Stimulated activated CD8-positive, alpha-beta memory T cell treated with anti-CD3 and anti-CD28 coated beads, Interleukin-15, amount 100 ng/mL, for 24 hours (primary cell): ENCODE measurements around the gene KCNG3.
"Not testable (repeated sequence)": the region's sequence is repeated elsewhere in the genome, so short reads cannot be mapped to it uniquely, and the experiment has no call there.

ENCODE experiments used
- DNase-seq: peaks from one replicate; pipeline ENCODE4 v3.0.0-alpha.2; 2020; ENCODE audit warnings: low read depth

KCNG3 gene

GRCh38 chr2:42429352-42429751, 64.4 kb downstream of the KCNG3 start:
- DNase-seq: no peak

DNA sequence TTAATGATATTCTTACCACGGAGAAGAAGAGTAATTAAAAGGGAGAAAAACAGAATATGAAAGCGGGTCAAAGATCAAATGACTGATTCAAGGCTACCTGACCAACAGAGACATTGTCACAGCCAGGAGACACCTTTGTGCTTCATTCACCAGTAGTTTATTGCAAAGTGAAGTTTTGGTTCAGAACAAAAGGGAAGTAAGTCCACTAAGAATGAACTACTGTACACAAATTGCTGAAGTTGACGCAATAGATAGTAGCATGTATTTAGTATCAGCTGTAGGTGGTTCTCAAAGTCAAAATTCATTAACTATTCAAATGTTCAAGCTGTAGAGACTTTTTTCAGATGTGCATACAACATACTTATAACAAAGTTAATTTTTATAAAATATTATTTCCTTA, 68.1 kb downstream of the KCNG3 start:
- DNase-seq: no peak

DNA sequence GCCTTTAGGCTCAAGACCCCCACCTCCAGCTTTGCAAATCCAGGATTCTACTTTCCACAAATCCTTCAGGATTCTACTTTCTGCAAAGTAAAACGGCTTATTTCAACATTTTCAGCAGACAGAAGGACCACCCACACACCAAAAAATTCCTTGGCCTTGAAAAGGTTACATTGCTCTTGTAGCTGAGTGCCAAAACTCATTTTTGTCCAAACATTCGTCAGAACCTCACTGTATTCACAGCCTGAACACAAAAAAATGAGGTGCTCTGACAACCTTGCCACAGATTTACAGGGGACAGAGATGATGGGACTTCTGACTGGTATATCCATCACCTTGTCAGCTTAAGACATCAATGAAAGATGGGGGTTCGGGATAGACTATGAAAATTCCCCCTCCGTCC, 69.7 kb downstream of the KCNG3 start:
- DNase-seq: no peak

DNA sequence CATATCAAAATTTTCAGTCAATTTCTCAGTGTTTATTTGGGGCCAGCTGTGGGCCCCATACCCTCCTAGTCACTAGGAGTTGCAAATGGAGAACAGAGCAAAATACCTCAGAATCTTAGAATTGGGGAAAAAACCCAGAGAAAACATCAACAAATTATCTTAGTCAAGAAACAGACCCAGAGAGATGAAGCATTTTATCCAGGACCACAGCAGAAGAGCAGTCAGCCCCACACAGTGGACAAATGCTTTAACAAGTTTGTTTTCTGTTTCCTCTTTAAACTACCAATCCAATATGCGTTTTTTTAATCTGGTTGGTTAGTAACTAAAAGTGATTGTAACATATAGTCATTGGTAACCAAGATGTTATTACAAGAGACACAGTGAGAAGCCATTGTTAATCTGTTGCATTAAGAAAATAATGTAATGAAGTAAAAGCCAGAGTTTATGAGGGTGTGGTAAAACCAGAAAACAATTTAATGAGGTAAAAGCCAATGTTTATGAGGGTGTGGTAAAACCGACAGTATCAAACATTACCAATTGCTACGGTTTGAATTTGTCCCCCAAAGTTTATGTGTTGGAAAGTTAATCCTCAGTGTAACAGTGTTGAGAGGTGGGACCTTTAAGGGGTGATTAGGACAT, 72.1 kb downstream of the KCNG3 start:
- DNase-seq: no peak

DNA sequence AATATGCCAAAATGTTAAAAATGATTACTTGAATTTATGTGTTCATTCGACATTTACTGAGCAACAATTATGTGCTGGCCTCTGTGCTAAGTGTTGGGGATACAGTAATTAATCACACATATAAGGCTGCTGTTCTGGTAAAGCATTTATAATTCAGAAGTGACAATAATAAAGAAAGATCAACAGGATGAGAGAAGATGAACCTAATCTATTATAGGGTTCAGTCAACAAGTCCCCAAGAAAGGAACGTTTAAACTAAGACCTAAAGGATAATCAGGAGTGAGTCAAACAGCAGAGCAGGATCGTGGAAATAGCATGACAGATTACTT, 72.7 kb downstream of the KCNG3 start:
- DNase-seq: no peak

DNA sequence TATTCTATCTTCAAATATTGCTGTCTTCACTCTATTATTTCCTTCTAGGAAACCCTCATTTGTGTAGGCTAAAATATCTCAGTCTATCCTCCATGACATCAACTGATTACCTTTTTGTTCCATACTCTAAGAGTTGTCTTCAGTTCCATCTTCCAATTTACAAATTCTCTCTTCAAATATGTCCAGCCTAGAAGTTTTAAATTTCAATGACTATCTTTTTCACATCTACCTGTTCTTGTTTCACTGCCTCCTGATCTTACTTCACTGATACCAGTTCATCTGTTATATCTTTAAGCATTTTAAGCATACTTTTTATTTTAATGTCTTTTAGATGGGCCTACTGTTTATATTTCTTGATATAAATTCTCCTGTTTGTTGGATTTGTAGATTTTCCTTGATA, 79.1 kb downstream of the KCNG3 start:
- DNase-seq: no peak

GRCh38 chr2:42414158-42414557, 79.6 kb downstream of the KCNG3 start:
- no peak for DNase-seq

GRCh38 chr2:42410742-42411514, 82.9 kb downstream of the KCNG3 start:
- DNase-seq: no peak

- DNase-seq: no peak
Measured at GRCh38 chr2:42408009-42408408, 85.8 kb downstream of the KCNG3 start.

- DNase-seq: no peak
Measured at GRCh38 chr2:42407476-42407875, 86.3 kb downstream of the KCNG3 start.

GRCh38 chr2:42404676-42405075, 89.1 kb downstream of the KCNG3 start:
- no peak for DNase-seq

DNA sequence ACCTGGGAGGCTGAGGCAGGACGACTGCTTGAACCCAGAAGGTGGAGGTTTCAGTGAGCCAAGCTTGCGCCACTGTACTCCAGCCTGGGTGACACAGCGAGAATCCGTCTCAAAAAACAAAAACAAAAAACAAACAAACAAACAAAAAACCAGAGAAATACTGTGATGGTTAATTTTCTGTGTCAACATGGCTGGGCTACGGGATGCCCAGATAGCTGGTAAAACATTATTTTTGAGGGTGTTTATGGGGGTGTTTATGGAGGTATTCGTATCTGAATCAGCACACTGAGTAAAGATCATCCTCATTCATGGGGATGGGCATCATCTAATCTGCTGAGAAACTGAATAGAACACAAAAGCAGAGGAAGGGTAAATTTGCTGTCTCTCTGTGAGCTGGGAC, 92.0 kb downstream of the KCNG3 start:
- no peak for DNase-seq

GRCh38 chr2:42398052-42398451, 95.7 kb downstream of the KCNG3 start:
- DNase-seq: not testable (repeated sequence)

DNA sequence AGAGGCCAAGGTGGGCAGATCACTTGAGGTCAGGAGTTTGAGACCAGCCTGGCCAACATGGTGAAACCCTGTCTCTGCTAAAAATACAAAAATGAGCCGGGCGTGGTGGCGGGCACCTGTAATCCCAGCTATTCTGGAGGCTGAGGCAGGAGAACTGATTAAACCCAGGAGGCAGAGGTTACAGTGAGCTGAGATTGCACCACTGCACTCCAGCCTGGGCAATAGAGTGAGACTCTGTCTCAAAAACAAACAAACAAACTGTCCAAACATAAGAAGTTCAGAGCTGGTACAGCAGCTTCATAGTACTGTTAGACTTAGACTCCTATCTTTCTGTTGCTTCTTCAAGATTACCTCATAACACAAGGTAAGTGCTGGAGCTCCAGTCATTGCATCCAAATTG, 100.5 kb downstream of the KCNG3 start:
- DNase-seq: not testable (repeated sequence)

DNA sequence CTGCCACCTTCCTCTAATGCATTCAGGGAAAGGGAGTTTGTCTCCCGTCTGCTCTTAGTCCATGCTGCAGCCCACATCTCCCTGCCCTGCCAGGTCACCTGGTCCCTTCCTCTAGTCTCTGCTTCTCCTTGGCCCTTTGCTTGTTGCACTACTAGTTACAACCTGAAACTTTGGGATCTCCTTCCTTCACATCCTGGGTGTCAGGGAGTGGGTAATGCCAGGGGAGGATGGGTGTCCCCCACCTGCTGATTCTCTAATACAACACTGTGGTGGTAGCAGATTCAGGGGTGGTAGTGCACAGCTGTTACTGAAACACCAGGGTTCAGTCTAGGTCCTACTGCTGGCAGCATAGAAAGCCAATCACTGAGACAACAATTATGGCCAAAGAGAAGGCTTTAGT, 101.6 kb downstream of the KCNG3 start:
- DNase-seq: no peak
